ENCODE measurements around the gene SLC23A2.
"Not testable (repeated sequence)": the region's sequence is repeated elsewhere in the genome, so short reads cannot be mapped to it uniquely, and the experiment has no call there.

SLC23A2 gene

DNA sequence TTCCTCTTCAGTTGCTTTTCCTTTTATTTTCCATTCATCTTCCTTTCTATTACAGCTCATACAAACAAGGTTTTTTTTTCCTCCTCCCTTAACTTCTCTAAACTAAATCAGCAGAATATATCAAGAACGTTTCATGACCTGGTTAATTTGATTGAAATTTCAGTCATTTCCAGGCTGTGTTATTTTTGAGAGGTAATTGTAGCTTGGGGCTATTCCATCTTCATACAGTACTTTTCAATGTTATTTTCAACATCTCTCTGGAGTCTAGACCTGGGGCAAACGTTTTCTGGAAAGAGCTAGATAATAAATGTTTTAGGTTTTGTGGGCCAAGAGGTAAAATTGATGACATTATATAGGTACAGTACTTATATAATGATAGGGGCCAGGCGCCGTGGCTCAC lies 4.0 kb upstream of the SLC23A2 start:
- no peak for DNase-seq

DNA sequence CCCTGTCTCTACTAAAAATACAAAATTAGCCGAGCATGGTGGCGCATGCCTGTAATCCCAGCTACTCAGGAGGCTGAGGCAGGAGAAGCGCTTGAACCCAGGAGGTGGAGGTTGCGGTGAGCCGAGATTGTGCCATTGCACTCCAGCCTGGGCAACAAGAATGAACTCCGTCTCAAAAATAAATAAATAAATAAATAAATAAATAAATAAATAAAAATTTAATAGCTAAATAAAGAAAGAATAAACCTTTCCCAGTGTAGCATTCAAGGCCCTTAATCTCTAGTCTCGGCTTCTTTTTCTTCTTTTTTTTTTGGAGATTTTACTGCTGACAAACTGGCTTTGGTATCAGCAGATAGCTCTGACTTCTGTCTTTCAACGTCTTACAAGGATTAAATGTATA lies 3.5 kb upstream of the SLC23A2 start:
- not testable (repeated sequence) for DNase-seq

DNA sequence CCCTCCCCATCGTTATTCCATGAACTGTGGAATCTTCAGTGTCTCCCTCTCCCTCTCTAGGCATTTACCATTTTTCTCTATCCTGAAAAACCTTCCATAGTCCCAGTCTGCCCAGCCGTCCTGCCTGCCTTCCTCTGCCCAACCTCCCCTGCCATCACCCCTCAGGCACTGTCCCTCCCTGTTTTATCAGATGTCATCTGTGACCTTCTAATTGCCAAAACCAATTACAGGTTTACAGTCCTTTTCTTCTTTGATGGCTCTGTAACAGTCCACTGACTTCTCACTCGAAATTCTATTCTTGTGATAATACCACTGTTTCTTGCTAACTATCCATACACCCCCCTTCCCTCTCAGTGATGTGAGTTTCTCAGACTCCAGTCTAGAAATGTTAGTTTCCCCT lies 2.3 kb upstream of the SLC23A2 start:
- DNase-seq = no peak

DNA sequence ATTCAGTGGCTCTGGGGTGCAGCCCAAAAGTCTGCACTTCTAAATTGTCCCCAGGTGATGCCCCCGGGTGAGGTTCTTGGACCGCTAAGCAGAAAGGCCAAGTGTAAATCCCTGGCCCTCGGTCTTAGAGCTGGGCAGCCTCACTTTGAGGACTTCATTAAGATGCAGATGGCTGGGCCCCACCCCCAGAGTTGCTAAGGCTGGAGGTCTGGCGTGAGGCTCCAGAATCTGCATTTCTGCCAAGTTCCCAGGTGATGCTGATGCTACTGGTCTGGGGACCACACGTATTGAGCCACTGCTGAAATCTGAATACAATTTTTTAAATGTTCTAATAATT lies 735 bp upstream of the SLC23A2 start:
- no peak for DNase-seq

DNA sequence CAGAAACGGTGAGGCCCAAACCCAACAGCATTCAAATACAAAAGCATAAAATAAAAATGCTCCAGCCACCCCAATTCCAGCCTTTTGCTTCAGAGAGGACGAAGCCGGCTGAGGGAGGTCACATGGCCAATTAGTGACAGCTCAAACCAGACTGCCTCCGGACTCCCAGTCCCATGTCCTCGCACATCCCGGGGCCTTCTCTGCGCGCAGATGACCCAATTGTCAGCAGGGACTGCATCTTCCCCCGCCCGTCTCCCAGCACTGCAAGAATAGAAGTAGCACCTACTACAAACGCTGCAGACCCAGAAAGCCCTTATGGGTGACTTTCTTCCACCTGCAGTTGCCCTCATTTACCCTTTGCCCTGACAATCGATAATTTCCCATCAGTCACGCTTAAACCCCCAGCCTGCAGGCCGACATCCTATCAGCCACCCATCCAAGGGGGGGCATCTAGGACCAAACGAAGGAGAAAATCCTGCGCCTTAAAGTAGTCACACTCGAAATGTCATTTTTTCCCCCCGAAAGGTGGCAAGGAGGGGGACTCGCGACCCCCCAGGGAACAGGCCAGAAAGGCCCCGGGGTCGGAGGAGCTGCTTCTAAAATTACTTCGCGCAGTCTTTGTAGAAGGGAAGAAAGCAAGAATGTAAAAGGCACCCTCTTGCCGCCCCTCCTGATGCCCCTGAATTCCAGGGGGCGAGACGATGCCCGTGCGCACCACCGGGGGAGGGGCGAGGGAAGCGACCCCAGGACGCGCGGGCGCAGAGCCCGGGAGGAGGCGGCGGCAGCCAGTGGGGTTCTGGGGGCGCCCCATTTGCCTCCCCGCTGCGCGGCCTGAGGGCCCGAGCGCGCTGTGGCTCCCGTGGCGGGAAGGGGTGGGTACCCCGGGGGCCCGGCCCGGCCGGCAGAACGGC lies 792 bp downstream of the SLC23A2 start:
- peak; percentile 38 for DNase-seq

DNA sequence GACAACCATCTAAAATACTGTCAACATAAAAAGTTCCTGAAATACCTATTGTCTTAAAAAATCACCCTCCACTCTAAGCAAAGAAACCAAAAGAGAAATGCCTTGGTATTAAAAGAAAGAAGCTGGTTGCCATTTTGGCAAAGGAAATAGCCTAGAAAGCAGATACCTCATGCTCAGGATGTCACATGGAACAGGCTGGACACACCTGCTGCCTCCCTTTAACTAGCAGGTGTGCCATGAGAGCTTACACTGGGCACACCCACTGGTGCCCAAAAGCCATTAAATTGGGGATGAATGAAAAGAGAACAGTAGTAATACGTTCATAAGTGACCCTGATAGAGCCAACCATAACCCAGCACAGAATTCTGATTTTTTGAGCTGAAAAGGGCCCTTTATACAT lies 1.5 kb downstream of the SLC23A2 start:
- DNase-seq = no peak

DNA sequence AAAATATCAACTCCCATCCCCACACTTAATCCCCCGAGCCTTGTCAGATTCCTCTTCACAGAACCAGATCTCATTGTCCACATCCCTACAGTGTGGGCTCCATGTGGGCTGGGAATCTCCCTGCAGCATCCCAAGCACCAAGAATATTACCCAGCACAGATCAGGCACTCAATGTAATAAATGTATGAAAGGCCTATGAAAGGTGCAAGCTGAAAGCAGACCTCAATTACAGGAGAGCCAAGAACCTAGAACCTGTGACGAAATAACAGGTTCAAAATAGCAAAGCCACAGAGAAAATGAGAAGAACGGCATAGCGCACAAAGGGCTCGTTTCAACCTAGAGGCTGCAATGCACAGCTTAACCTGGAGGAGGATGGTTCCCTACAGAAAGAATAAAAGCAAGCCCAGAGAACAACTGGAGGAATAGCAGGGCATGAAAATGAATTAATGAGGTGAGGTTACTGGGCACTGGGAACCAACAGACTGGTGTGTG lies 3.1 kb downstream of the SLC23A2 start:
- DNase-seq = no peak

DNA sequence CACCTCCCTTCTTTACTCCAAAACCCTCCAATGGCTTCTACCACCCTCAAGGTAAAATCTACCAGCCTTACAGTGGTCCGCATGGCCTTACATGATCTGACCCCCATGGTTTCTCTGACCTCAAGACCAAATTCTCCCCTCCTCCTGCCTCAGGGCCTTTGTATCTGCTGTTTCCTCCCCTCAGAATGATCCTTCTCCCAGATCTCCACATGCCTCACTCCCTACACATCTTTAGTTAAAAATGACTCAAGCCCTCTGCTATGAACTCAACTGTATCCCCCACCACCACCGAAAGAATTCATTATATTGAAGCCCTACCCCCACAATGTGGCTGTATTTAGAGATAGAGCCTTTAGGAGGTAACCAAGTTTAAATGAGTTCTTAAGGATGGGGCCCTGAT lies 4.1 kb downstream of the SLC23A2 start:
- DNase-seq = peak; percentile 60

DNA sequence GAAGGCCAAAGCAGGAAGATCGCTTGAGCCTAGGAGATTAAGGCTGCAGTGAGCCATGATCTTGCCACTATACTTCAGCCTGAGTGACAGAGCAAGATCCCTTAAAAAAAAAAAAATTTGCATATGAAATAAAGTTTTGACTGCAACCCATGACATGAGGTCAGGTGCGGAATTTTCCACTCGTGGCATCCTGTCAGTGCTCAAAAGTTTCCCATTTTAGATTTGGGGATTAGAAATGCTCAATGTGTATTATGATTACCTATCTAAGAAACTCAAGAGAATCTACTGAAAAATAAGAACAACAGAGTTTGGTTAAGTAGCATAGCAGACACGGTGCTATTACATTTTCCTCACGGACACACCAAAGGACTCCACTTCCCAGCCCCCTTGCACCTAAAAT lies 11.7 kb downstream of the SLC23A2 start:
- DNase-seq = no peak

DNA sequence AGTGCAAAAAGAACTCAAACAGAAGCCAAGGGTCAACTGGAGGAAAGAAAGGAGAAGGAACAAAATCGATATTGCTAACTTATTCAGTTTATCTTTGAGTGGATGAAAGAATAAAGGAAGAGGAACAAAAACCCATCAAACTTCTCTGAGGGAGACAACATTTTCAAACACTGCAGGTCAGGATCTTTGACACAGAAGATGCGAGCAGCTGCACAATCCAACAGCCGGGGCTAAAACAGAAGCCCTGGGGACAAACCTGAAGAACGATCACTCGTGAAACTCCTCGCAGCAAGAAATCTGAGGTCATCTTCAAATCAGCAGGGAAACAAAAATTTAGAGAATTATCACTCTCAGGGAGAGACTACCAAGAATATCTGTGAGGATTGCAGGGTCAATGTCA lies 14.2 kb downstream of the SLC23A2 start:
- DNase-seq = no peak

DNA sequence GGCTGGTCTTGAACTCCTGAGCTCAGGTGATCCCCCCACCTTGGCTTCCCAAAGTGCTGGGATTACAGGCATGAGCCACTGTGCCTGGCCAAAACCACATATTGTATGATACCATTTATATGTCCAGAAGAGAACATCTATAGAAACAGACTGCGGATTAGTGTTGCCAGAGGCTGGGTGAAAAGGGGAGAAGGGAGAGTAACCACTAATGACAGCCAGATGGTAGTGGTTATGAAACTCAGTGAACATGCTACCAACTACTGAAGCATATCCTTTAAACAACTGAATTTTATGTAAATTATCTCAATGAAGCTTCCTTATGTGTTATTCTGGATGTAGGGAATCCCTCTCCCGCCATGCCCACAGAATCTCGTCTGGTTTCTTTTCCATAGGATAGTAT lies 15.7 kb downstream of the SLC23A2 start:
- no peak for DNase-seq

DNA sequence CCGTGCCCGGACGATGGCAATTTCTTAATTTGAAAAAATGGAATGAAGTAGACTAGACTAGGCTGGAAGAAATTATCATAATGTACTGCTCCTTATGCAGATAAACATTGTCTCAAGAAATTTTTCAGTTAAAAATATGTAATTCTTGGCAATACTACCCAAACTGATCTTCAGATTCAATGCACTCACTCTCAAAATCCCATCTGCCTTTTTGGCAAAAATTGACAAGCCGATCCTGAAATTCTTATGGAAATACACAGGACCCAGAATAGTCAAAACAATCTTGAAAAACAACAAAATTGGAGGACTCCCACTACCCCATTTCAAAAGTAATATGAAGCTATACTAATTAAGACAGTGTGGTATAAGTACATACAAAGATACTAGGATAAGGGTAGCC lies 19.0 kb downstream of the SLC23A2 start:
- no peak for DNase-seq

DNA sequence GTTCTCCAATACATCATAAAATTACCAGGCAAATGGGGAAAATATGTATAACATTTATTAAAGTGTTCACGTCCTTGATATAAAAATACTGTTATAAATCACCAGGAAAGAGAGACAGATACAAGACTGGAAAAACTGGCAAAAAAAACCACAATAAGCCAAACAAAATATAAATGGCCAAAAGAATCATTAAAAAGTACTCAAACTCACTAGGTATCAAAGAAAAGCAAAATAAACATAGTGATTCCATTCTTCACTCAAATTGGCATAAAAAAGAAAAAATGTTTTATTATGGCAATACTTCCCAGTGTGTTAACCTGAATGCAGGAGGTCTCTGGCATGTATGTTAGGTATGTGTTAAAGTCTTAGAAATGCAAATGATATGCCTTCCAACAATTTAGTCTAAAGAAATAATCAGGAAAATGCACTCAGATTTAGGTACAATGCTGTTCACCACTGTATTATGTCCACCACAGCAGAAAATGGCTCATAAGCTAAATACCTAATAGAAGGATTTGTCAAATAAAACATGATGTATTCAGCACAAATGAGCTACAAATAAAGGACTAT lies 21.4 kb downstream of the SLC23A2 start:
- DNase-seq = no peak

DNA sequence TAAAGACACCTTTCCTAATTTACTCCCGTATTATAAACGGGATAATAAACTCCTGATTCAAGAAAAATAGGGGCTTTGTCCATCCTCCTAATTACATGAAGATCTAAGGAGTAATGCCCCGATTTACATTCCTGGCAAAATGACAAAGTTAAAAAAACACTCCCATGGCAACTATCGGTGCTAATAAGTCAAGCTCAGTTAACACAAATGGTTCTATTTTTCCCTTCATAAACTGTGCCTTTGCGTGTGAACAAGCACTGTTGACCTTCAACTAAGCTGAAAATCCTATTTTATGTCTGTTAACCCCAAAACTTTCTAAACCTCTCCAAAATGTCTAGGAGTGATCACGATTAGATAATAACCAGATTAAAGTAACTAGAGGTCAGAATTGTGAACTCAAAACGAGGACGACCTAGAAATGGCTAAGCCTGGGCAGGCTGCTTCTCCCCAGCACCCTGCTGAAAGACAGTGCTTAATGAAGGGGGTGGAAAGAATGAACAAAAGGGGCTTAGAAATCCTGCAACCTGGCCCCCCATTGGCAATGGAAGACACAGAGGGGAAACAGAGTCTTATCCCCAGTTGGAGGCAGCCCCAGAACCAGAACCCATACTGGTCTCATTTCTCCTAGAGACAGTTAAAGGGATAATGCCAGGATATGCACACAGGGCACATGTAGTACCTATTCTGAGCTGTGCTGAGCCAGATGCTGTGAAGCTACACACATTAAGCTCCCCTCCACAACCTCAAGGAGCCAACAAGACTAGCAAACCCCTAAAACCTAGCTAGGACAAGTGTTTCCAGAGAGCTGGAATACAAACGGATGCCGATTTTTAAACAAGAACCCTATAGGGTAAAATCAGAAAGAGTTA lies 23.0 kb downstream of the SLC23A2 start:
- DNase-seq = no peak

DNA sequence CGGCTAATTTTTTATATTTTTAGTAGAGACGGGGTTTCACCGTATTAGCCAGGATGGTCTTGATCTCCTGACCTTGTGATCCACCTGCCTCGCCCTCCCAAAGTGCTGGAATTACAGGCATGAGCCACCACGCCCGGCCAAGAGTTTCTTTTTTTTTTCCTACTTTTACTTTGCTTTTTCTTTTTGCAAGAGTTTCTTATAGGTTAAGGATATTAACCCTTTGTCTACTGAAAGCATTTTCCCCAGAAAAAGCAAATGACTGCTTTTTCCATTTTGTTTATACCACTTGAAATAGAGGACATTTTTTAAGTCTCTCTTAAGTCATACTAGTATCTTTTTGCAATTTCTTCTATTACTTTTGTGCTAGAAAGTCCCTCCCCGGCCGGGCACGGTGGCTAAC lies 25.3 kb downstream of the SLC23A2 start:
- not testable (repeated sequence) for DNase-seq

DNA sequence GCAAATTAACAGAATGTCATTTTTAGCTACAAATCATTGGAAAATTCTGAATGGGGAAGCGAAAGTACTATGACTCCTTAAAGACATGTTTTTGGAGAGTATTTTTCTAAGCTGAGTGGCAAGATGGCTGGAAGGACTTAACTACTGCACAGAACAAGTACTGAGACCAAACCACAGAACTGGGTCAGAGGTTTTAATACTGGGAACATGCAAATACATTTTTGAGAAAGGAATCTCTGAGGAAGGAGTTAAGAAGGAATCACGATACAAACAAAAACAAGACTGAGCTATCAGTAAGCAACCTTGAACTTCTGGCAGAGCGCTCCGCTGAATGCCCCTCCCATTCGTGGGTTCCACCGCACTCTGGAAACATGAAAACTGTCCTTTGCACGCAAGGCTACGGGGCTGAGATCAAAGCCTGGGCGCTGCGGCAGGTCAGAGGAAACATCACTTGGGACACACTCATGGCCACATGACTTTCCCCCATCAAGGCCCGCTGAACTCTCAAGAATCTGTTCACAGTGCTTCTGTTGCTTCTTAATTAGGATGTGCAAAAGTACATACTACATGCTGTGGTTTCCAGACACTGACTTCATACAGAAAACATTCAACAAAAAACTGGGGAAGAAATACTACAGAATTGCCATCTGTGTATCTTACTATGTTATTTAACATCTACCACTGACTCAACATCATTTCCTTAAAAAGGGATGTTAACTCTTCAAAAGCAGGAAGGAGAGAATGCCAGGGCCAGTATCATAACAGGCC lies 27.8 kb downstream of the SLC23A2 start:
- peak; percentile 86 for DNase-seq

DNA sequence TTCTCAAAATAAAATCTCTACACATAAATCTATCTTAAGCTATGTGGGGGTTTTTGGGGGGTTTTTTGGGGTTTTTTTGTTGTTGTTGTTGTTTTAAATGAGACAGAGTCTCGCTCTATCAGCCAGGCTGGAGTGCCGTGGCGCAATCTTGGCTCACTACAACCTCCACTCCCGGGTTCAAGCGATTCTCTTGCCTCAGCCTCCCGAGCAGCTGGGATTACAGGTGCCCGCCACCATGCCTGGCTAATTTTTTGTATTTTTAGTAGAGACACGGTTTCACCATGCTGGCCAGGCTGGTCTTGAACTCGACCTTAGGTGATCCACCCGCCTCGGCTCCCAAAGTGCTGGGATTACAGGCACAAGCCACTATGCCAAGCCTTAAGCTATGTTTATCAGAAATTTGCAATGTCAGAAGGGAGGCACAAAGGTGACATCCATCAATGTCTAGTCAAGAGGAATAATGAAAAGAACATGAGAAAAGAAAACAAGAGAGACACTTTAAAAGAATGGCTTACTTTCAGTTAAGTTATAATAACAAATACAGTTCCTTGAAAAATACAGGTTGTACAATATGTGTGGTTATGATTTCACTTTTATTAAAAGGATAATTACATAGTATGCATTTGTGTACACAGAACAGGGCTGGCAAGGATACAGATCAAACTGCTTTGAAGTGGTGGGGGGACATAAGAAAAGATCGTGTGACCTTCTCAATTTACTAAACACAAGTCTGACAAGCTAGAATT lies 28.6 kb downstream of the SLC23A2 start:
- DNase-seq = no peak

DNA sequence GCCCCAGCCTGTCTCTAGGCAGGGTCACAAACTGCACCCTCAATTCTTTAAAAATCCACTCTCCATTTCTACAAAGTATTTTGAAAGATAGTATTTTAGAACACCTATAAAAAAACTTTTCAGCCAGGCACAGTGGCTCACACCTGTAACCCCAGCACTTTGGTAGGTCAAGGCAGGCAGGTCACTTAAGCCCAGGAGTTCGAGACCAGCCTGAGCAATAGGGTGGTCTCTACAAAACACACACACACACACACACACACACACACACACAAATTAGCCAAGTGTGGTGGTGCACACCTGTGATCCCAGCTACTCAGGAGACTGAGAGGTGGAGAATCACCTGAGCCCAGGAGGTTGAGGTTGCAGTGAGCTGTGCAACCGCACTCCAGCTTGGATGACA lies 30.2 kb downstream of the SLC23A2 start:
- no peak for DNase-seq

DNA sequence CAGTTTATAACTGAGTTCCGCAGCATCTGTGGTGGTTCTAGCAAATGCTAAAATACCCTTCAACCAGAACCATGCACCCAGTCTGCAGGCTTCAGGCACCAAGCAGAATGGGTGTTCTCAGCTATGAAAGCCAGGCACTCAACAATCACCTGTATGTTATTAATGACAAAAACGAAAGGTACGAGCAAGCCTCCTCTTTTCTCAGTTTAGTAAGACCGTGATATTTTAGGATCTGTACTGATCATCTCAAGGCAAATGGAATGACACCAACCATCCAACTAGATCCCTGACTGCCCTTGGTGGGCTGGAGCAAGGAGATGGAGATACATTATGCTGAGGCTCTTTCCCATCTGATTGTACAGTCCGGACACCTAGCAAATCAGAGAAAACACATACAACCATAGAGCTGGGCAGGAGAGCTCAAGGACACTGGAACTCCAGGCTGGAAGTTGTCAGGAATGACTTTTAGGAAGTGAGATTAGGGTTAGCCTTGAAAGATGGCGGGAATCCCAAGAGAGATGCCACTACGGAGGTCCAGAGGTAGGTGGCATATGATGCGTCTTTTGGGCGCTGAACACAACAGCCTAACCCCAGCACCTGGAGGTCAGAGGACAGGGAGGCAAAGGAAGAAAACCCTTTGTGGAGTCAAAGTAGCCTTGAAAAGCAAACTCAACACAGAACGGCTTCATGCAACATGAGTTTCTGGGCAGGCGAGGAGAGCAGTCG lies 33.4 kb downstream of the SLC23A2 start:
- no peak for DNase-seq

DNA sequence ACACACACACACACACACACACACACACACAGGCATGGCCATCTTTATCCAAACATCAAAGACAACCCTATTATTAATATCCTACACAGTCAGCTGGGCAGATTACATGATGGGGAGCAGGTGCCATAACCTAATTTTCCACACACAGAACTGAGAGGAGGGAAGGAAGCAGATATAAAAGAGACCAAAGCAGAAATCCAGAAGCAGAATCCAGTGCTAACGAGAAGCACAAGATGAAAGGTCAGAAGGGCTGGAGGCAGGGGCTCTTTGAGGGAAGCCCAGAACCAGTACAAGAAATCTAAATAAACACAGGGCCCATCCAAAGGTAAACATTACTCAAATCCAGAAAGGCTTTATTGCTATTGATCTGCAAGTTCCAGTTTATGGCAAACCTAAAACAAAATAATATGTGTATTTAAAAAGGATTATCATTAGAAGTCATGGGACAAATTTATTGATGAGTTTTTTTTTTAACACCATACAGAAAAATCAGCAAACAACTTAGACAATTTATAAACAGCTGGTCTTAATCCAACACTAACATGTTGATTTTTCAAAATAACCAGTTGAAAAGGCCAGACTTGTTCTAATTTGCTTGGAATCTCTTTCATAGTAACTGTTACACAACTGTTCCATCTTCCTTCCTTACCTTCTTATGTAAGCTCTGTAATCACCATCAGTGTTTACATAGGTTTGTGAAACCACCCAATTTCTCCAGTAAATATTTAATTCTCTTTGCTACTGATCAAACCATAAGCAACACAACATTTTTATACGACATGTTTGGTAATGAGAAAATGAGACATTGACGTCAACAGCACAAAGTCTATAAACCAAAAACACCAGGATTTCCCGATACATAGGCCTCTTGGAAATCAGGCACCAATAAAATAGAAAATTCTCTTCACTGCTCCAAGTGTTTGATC lies 34.2 kb downstream of the SLC23A2 start:
- no peak for DNase-seq
